Erythroblast (primary cell): ENCODE measurements around the gene APOA5.

Experiments used
- GATA1 ChIP-seq: IDR thresholded peaks from 2 replicates; pipeline ENCODE4 v1.6.1; 2011; ENCODE audit warnings: low read depth, mild to moderate bottlenecking, control low read depth, low read length, moderate library complexity
- POLR2A ChIP-seq: IDR thresholded peaks from 2 replicates; pipeline ENCODE4 v1.6.1; 2011; ENCODE audit warnings: mild to moderate bottlenecking, low read length

- TF ChIP-seq POLR2A = no peak
- no peak for TF ChIP-seq GATA1
These were observed 40.9 kb upstream of the APOA5 start for GRCh38 chr11:116832350-116833290.
